ENCODE data around the gene LIM2. TPM values are rescaled to one million over a fixed set of nuclear protein-coding genes. Genes with fewer than 3 reads are reported as not detected.
A peak's percentile ranks its signal among the peaks of the same experiment; 100 is the strongest.

LIM2 gene, protein sequence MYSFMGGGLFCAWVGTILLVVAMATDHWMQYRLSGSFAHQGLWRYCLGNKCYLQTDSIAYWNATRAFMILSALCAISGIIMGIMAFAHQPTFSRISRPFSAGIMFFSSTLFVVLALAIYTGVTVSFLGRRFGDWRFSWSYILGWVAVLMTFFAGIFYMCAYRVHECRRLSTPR
- not detected for total RNA-seq
- polyA plus RNA-seq, result not detected
- long read RNA-seq, donor 1, result 0 reads
- long read RNA-seq, donor 2, result 0 reads
- long read RNA-seq, donor 3, result 0 reads

DNA sequence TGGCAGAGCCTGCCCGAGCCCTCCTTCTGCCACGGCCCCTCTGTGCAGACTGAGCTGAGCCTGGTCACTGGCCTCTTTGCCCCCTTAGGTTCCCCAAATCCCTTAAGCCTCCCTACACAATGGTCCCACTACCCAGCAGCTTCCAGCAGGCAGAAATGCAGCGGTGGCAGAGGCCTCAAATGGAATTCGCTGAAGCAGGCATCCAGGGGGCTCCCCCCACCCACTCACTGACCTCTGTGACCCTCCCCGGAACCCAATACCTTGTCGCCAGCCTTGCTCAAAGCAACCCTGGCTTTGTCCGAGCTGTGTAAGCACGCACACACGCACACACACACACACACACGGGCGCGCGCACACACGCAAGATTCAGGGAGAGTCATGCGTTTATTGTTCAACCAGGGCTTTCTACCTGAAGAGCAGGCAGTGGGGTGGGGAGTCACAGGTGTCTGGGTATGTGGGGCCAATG lies at the start of gene LIM2:
TSS of gene LIM2 (minus strand) at position 51 of the 466 bp plus-strand sequence. CDS start 531 bp downstream, outside the sequence.
- WGBS, 4 donors, result 85 to 92% (median 88%) methylated on average over 13 to 15 of the region's 15 CpGs
- DNase-seq (no peak), ATAC-seq (peak in 1 of 4 donors; percentile 27)
- Histone ChIP-seq H3K9me3 (no peaks in the 10 kb centered on the region), H3K4me1 (no peaks in the 10 kb centered on the region), H3K27ac (no peak within 1 kb of the TSS), H3K4me3 (peak within 1 kb of the TSS in 1 of 12 donors; percentile 20), H3K27me3 (no peaks in the 10 kb centered on the region), H3K36me3 (no peaks in the 10 kb centered on the region)
- no peak for TF ChIP-seq POLR2A (IDR thresholded peaks at IDR 0.05)
- TF ChIP-seq, protein P1, sequence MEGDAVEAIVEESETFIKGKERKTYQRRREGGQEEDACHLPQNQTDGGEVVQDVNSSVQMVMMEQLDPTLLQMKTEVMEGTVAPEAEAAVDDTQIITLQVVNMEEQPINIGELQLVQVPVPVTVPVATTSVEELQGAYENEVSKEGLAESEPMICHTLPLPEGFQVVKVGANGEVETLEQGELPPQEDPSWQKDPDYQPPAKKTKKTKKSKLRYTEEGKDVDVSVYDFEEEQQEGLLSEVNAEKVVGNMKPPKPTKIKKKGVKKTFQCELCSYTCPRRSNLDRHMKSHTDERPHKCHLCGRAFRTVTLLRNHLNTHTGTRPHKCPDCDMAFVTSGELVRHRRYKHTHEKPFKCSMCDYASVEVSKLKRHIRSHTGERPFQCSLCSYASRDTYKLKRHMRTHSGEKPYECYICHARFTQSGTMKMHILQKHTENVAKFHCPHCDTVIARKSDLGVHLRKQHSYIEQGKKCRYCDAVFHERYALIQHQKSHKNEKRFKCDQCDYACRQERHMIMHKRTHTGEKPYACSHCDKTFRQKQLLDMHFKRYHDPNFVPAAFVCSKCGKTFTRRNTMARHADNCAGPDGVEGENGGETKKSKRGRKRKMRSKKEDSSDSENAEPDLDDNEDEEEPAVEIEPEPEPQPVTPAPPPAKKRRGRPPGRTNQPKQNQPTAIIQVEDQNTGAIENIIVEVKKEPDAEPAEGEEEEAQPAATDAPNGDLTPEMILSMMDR (IDR thresholded peaks at IDR 0.05), result no peak
- intact Hi-C loops (cut with DNase I), result no loop called here

DNA sequence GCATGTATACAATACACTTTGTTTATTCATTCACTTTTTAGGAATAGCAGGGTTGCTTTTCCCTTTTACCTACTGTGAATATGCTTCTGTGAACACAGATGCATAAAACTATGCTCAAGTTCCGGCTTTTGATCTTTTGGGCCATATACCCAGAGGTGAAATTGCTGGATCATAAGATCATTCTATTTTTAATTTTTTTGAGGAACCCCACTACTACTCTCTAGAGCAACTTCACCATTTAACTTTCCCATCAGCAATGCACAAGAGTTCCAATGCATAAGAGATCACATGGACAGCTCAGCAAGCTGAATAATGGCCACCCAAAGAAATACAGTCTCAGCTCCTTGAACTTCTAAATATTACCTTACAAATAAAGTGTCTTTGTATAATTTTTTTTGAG lies 46.7 kb upstream of the LIM2 start:
- Histone ChIP-seq H3K4me1 (peaks cover 0 to 26% (median 0%) of the 10 kb centered on the region in 12 donors), H3K36me3 (no peaks in the 10 kb centered on the region), H3K27me3 (peaks cover 0 to 39% (median 8%) of the 10 kb centered on the region in 9 donors), H3K27ac (no peak overlapping the region), H3K9me3 (no peaks in the 10 kb centered on the region), H3K4me3 (no peak overlapping the region)
- ATAC-seq, result peak in 1 of 4 donors; percentile 33
- intact Hi-C loops (cut with DNase I), result loop anchor here in 1 of 10 donors (10.0 kb wide), 1 partner anchor 100 kb away; no protein-coding TSS in a partner anchor
- DNase-seq, result no peak
- 62 to 78% (median 69%) methylated on average over 1 of the region's 1 CpG for WGBS, 4 donors
- TF ChIP-seq, protein P1 (IDR thresholded peaks at IDR 0.05), result no peak
- no peak for TF ChIP-seq POLR2A (IDR thresholded peaks at IDR 0.05)

DNA sequence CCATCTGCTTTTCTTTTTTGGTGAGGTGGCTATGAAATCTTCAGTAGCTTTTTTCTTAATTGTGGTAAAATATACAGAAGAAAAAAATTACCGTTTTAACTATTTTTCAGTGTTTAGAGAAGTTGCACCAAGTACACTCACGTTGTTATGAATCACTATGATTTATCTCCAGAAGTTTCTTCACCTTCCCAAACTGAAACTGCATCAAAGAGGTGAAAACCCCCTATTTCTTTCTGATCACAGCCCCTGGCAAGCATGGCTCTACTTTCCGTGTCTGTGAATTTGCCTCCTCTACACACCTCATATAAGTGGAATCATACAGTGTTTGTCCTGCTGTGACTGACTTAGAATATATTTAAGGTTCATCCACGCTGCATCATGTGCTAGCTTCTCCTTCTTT lies 45.3 kb upstream of the LIM2 start:
- Histone ChIP-seq H3K4me3 (no peak overlapping the region), H3K27me3 (peaks cover 0 to 26% (median under 1%) of the 10 kb centered on the region in 9 donors), H3K36me3 (no peaks in the 10 kb centered on the region), H3K4me1 (peaks cover 0 to 25% (median 0%) of the 10 kb centered on the region in 12 donors), H3K27ac (no peak overlapping the region), H3K9me3 (peaks cover 0 to 3% (median 0%) of the 10 kb centered on the region in 12 donors)
- ATAC-seq (no peak), DNase-seq (no peak)
- TF ChIP-seq POLR2A (IDR thresholded peaks at IDR 0.05), result no peak
- intact Hi-C loops (cut with DNase I), result loop anchor here in 1 of 10 donors (10.0 kb wide), 1 partner anchor 98 kb away; no protein-coding TSS in a partner anchor
- 50 to 64% (median 59%) methylated on average over 4 of the region's 4 CpGs for WGBS, 4 donors

DNA sequence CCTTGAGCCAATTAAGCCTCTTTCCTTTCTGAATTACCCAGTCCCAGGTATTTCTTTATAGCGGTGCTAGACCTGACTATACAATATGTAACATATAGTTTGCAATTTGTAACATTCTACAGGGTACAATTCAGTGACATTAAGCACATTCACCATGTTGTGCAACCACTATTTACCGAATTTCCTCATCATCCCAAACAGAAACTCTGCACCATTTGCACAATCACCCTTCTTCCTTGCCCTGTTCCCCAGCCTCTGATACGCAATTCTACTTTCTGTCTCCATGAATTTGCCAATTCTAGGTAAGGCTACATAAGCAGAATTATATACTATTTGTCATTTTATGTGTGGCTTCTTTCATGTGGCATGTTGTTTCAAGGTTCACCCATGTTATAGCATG lies 43.4 kb upstream of the LIM2 start:
- 46 to 72% (median 59%) methylated on average over 3 of the region's 3 CpGs for WGBS, 4 donors
- TF ChIP-seq, protein P1 (IDR thresholded peaks at IDR 0.05), result no peak
- no peak for TF ChIP-seq POLR2A (IDR thresholded peaks at IDR 0.05)
- Histone ChIP-seq H3K36me3 (no peaks in the 10 kb centered on the region), H3K4me1 (peaks cover 0 to 28% (median 0%) of the 10 kb centered on the region in 12 donors), H3K4me3 (no peak overlapping the region), H3K27me3 (peaks cover 0 to 14% (median 0%) of the 10 kb centered on the region in 9 donors), H3K9me3 (peaks cover 0 to 3% (median 0%) of the 10 kb centered on the region in 12 donors), H3K27ac (peak overlapping the region in 1 of 12 donors; percentile 66)
- intact Hi-C loops (cut with DNase I), result loop anchor here in 1 of 10 donors (10.0 kb wide), 1 partner anchor 96 kb away; no protein-coding TSS in a partner anchor
- no peak for DNase-seq
- ATAC-seq, result peak in 2 of 4 donors; percentile 36 to 49
